Adrenal gland (tissue), 19 donors: ENCODE results near the gene EXD1. TPM values are rescaled to one million over a fixed set of nuclear protein-coding genes. Genes with fewer than 3 reads are reported as not detected.

Experiments used
- DNase-seq, 7 donors: peaks; one replicate each; pipeline ENCODE4 v3.0.0-alpha.2; 2019 to 2020
- H3K27ac ChIP-seq, 5 donors: fragments of 200-600 bp; sonication (generic) in 4 of 5; 1 replicate in 3 of 5; 2 replicates in 2 of 5; pipeline versions ENCODE4 v1.5.1 to v1.8.0; 2016 to 2020; ENCODE audit warnings: mild to moderate bottlenecking in 1 of 5
- H3K27me3 ChIP-seq: fragments of 200-600 bp; 2 replicates; pipeline ENCODE4 v1.8.0; 2021
- H3K36me3 ChIP-seq, 2 donors: fragments of 200-600 bp; replicated peaks in 1 of 2; 1 replicate in 1 of 2; 2 replicates in 1 of 2; pipeline versions ENCODE4 v1.5.1 to v1.8.0; 2018 to 2022
- H3K4me1 ChIP-seq, 2 donors: fragments of 200-600 bp; replicated peaks in 1 of 2; 1 replicate in 1 of 2; 2 replicates in 1 of 2; pipeline versions ENCODE4 v1.5.1 to v1.8.0; 2018 to 2021
- H3K4me3 ChIP-seq, 4 donors: fragments of 200-600 bp; sonication (generic) in 3 of 4; one replicate each; pipeline ENCODE4 v1.5.1; 2016 to 2018
- H3K9me3 ChIP-seq, 3 donors: fragments of 200-600 bp; sonication (generic) in 1 of 3; replicated peaks in 1 of 3; 1 replicate in 2 of 3; 2 replicates in 1 of 3; pipeline versions ENCODE4 v1.5.1 to v1.8.0; 2016 to 2021
- CTCF ChIP-seq, 6 experiments: fragments of 450-650 bp in 4 of 6; fragments of 200-600 bp in 2 of 6; sonication (generic) in 1 of 6; IDR thresholded peaks; 1 replicate in 5 of 6; 2 replicates in 1 of 6; pipeline versions ENCODE4 v1.5.1 to v1.8.0; 2016 to 2021; ENCODE audit warnings: antibody characterized with exemption in 6 of 6, mild to moderate bottlenecking in 2 of 6, moderate library complexity in 1 of 6
- POLR2A ChIP-seq, 2 donors: fragments of 450-650 bp; IDR thresholded peaks; one replicate each; pipeline ENCODE4 v1.6.1; 2017; ENCODE audit warnings: antibody characterized with exemption in 2 of 2, mild to moderate bottlenecking in 2 of 2, moderate library complexity in 1 of 2
- WGBS, 4 donors: extraction: QIAGEN DNeasy Blood & Tissue Kit in 2 of 4; methylation state at CpG; one replicate each; pipeline versions ENCODE4 v1.1.5 to v1.1.7; 2013 to 2017; 5-methylcytosine and 5-hydroxymethylcytosine counted together
- intact Hi-C, 2 donors: fragments of 100-400 bp; cut with DNase I; formaldehyde crosslinking; loops; one replicate each; pipeline versions ENCODE4 v1.14.1 to v1.15.0; 2022 to 2023
- long read RNA-seq, 10 donors: library from polyadenylated mRNA in 3 of 10; unstranded in 2 of 10; stranded (forward) in 1 of 10; transcript quantifications; one replicate each; pipeline ENCODE4 v2.0.0 and lab custom pipeline, GENCODE V29; 2021 to 2026
- polyA plus RNA-seq, 3 donors: library from polyadenylated mRNA; stranded (reverse); fragments of 200-250 nt in 2 of 3; fragments of 350-450 nt in 1 of 3; fragmentation: Illumina TruSeq in 1 of 3; extraction: RNeasy Lipid Tissue Mini Kit (QIAGEN cat#74804) in 1 of 3; gene quantifications; one replicate each; pipeline ENCODE4 v1.2.3, GENCODE V29; 2013 to 2014
- total RNA-seq, 9 donors: library from RNA; depleted of rRNA in 4 of 9; stranded (reverse); fragments of >200 nt in 4 of 9; fragments of 120-200 nt in 1 of 9; fragmentation: NEBNext Ultra II Directional in 1 of 9; extraction: Animal tissue kit (Norgen Biotek cat#: 25700) in 1 of 9; gene quantifications; one replicate each; pipeline versions ENCODE4 v1.1.0 to v1.2.4, GENCODE V29; 2013 to 2023
- donor health status: healthy with polysubstance abuse.
- donor health status: Bipolar disorder and iron deficiency.
- donor health status: DM: yes; HTN: yes; CAD: no.
- donor health status: DM: no; HTN: no; CAD: no.
- donor health status: DM: no; HTN: no; CAD: no.
- donor health status: DM: yes; HTN: yes; CAD: no.

Gene EXD1
- total RNA-seq = under 1 TPM in 1 of 9 donors, not detected in 8; 0.11 TPM
- polyA plus RNA-seq = not detected
- long read RNA-seq, donor 1, partial matches to known transcripts = 69 of 69 reads
- long read RNA-seq, donor 1, other reads (novel, unspliced or antisense) = 0 of 69 reads
- long read RNA-seq, donor 2, partial matches to known transcripts = 8 of 39 reads
- long read RNA-seq, donor 2, other reads (novel, unspliced or antisense) = 31 of 39 reads
- long read RNA-seq, donor 3 = 0 reads
- long read RNA-seq, donor 4, partial matches to known transcripts = 0 of 2 reads
- long read RNA-seq, donor 4, other reads (novel, unspliced or antisense) = 2 of 2 reads
- long read RNA-seq, donor 5 = 0 reads
- long read RNA-seq, donor 6, partial matches to known transcripts = 0 of 1 reads
- long read RNA-seq, donor 6, other reads (novel, unspliced or antisense) = 1 of 1 reads
- long read RNA-seq, donor 7 = 0 reads
- long read RNA-seq, donor 8, partial matches to known transcripts = 37 of 42 reads
- long read RNA-seq, donor 8, other reads (novel, unspliced or antisense) = 5 of 42 reads
- long read RNA-seq, donor 9, partial matches to known transcripts = 282 of 306 reads
- long read RNA-seq, donor 9, other reads (novel, unspliced or antisense) = 24 of 306 reads
- long read RNA-seq, donor 10, partial matches to known transcripts = 50 of 50 reads
- long read RNA-seq, donor 10, other reads (novel, unspliced or antisense) = 0 of 50 reads

GRCh38 chr15:41230650-41231421, at the start of gene EXD1, which contains the start of gene CHP1:
Gene EXD1 (minus strand): TSS chr15:41230757. CDS start chr15:41226575, 4,182 bp downstream.
Gene CHP1 (plus strand): TSS chr15:41231268. CDS start chr15:41231383, 115 bp downstream.
- peak within 1 kb of the TSS; percentile 68 to 98 (median 88) for H3K4me3 ChIP-seq
- intact Hi-C loops = loop anchor here in 1 of 2 donors (10.0 kb wide), 1 partner anchor 54 kb away; no protein-coding TSS in a partner anchor
- TF ChIP-seq CTCF (IDR thresholded peaks at IDR 0.05) (peak; percentile 92 to 96 (median 95)), POLR2A (IDR thresholded peaks at IDR 0.05) (peak; percentile 88 to 96)
- no peaks in the 10 kb centered on the region for H3K36me3 ChIP-seq
- H3K27me3 ChIP-seq = no peaks in the 10 kb centered on the region
- 0 to 1% (median 1%) methylated on average over 28 to 72 of the region's 72 CpGs for WGBS, 4 donors
- peak; percentile 98 to 99 (median 99) for DNase-seq
- no peaks in the 10 kb centered on the region for H3K9me3 ChIP-seq
- peak within 1 kb of the TSS; percentile 93 to 96 (median 93) for H3K27ac ChIP-seq
- H3K4me1 ChIP-seq = peaks cover 17 to 22% of the 10 kb centered on the region in 2 donors

- Histone ChIP-seq H3K9me3 (no peaks in the 10 kb centered on the region), H3K27me3 (no peaks in the 10 kb centered on the region), H3K4me1 (peaks cover 0 to 2% of the 10 kb centered on the region in 2 donors), H3K4me3 (no peak overlapping the region), H3K27ac (no peak overlapping the region), H3K36me3 (peaks cover 0 to 39% of the 10 kb centered on the region in 2 donors)
- no peak for TF ChIP-seq POLR2A (IDR thresholded peaks at IDR 0.05)
- no peak for TF ChIP-seq CTCF (IDR thresholded peaks at IDR 0.05)
- intact Hi-C loops = loop anchor here in 1 of 2 donors (10.0 kb wide), 1 partner anchor 45 kb away; the partner anchor contains the start of genes CHP1 and EXD1
- 83 to 100% (median 85%) methylated on average over 1 of the region's 1 CpG for WGBS, 4 donors
- DNase-seq = no peak
These were observed 49.2 kb upstream of the EXD1 start for GRCh38 chr15:41279535-41280283.

GRCh38 chr15:41278319-41278718, 47.8 kb upstream of the EXD1 start:
- TF ChIP-seq POLR2A (IDR thresholded peaks at IDR 0.05) (no peak), CTCF (IDR thresholded peaks at IDR 0.05) (no peak)
- no peak overlapping the region for H3K4me3 ChIP-seq
- H3K27ac ChIP-seq = no peak overlapping the region
- intact Hi-C loops = no loop called here
- H3K36me3 ChIP-seq = peaks cover 0 to 49% of the 10 kb centered on the region in 2 donors
- peaks cover 0 to 2% of the 10 kb centered on the region in 2 donors for H3K4me1 ChIP-seq
- no peaks in the 10 kb centered on the region for H3K27me3 ChIP-seq
- no peaks in the 10 kb centered on the region for H3K9me3 ChIP-seq
- WGBS, 4 donors = 89 to 100% (median 92%) methylated on average over 3 of the region's 3 CpGs
- no peak for DNase-seq
